Measurements from ENCODE around the gene STAT5A.

- TF ChIP-seq STAT6 (CRISPR knock-in tag; conservative IDR thresholded peaks at IDR 0.05; ENCODE audit: low read depth) = no peak
- TF ChIP-seq MAX (CRISPR knock-in tag; IDR thresholded peaks at IDR 0.05) = no peak
These were observed 40.6 kb upstream of the STAT5A start for GRCh38 chr17:42247734-42248133.

Measured in WTC11 (cell line).